Type B pancreatic cell (in vitro differentiated cells): ENCODE measurements around the gene KRTAP10-8. TPM values are rescaled to one million over a fixed set of nuclear protein-coding genes. Genes with fewer than 3 reads are reported as not detected.

Experiments used
- DNase-seq: peaks from one replicate; pipeline ENCODE4 v3.0.0; 2021; ENCODE audit warnings: mixed read lengths; ENCODE audit not compliant: unreplicated experiment; ENCODE audit errors: extremely low spot score
- H3K27ac Mint-ChIP-seq: 2 replicates; pipeline ENCODE4 v1.8.0; 2021; ENCODE audit warnings: mild to moderate bottlenecking, mixed read lengths
- H3K27me3 Mint-ChIP-seq: 2 replicates; pipeline ENCODE4 v1.8.0; 2021; ENCODE audit warnings: mixed read lengths
- H3K36me3 Mint-ChIP-seq: 2 replicates; pipeline ENCODE4 v1.8.0; 2021; ENCODE audit warnings: mixed read lengths
- H3K4me1 Mint-ChIP-seq: one replicate; pipeline ENCODE4 v1.8.0; 2021; ENCODE audit warnings: mixed read lengths; ENCODE audit not compliant: unreplicated experiment
- H3K4me3 Mint-ChIP-seq: 2 replicates; pipeline ENCODE4 v1.8.0; 2021; ENCODE audit warnings: mild to moderate bottlenecking, mixed read lengths
- H3K9me3 Mint-ChIP-seq: 2 replicates; pipeline ENCODE4 v1.8.0; 2021; ENCODE audit warnings: mixed read lengths
- CTCF ChIP-seq: fragments of 200-600 bp; sonication (generic); conservative IDR thresholded peaks from 2 replicates; pipeline ENCODE4 v1.5.0; 2021; ENCODE audit warnings: antibody characterized with exemption, mild to moderate bottlenecking
- total RNA-seq: library from RNA; stranded (reverse); gene quantifications from 2 replicates; pipeline ENCODE4 v1.2.1, GENCODE V29; 2021; ENCODE audit warnings: low replicate concordance

The KRTAP10-8 gene
- total RNA-seq, 1 donor from 2014 or later: not detected

DNA sequence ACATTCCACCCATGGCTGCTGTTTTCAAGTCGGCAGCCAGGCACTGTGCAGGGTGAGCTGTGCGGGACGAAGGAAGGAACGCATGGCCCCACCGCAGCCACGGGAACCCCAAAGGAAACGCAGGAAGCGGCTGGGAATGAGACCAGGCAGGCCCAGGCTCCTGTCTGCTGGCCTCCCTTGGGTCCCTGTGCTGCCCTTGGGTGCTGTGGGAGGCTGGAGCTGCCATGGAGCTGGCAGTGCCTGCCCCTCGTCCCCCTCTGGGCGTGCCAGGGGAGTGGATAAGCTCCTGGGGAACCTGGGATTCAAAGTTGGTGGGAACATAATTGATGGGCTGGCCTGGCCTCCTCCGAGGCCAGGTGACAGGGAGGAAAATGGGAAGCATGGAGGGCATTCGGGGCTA, 43.6 kb upstream of the KRTAP10-8 start:
- H3K4me1 Mint-ChIP-seq: no peaks in the 10 kb centered on the region

GRCh38 chr21:44568667-44569556, 43.0 kb upstream of the KRTAP10-8 start:
- H3K27me3 Mint-ChIP-seq: peaks cover 3% of the 10 kb centered on the region

More for the DNA sequence above, 43.6 kb upstream of the KRTAP10-8 start:
- Mint-ChIP-seq H3K4me3 (no peak overlapping the region), H3K27me3 (peaks cover 3% of the 10 kb centered on the region), H3K36me3 (no peaks in the 10 kb centered on the region), H3K9me3 (peaks cover 5% of the 10 kb centered on the region), H3K27ac (no peak overlapping the region)
- DNase-seq: no peak
- no peak for TF ChIP-seq CTCF

DNA sequence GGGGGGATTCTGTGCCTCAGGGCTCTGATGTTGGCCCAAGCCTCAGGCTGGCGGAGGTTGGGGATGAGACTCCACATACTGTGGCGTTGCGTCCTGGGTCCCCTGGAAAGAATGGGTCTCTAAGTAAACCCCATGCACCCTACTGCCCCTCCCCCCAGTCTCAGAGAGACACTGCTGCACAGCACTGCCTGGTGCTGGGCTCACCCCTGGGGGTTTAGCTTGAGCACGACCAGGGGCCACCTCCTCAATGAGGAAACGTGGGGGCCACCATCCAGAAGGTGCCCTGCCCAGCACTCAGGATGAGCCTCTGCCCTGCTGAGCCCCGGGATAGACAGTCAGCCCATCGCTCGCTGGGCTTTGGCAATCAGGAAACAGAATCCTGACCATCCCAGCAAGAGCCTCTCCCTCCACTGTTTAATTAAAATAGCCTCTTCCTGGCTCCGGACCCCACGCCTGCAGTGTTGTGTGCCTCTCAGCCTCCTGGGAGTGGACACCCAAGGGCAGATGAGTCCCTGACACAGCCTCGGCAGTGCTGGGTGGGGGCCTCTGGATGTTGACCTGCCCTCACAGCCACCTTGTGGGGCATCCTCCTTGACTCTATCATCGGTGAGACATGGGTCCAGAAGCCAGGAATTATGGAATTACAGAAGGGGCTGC, 41.9 kb upstream of the KRTAP10-8 start:
- Mint-ChIP-seq H3K27ac (no peak overlapping the region), H3K36me3 (no peaks in the 10 kb centered on the region), H3K27me3 (peaks cover 3% of the 10 kb centered on the region), H3K4me1 (no peaks in the 10 kb centered on the region), H3K4me3 (no peak overlapping the region), H3K9me3 (peaks cover 5% of the 10 kb centered on the region)
- TF ChIP-seq CTCF: no peak
- no peak for DNase-seq

More at GRCh38 chr21:44568667-44569556, 43.0 kb upstream of the KRTAP10-8 start:
- Mint-ChIP-seq H3K4me3 (no peak overlapping the region), H3K27ac (no peak overlapping the region), H3K36me3 (no peaks in the 10 kb centered on the region), H3K4me1 (no peaks in the 10 kb centered on the region), H3K9me3 (peaks cover 5% of the 10 kb centered on the region)
- no peak for TF ChIP-seq CTCF
- DNase-seq: no peak

GRCh38 chr21:44571296-44571695, 40.6 kb upstream of the KRTAP10-8 start:
- H3K4me3 Mint-ChIP-seq: no peak overlapping the region
- peaks cover 5% of the 10 kb centered on the region for H3K9me3 Mint-ChIP-seq
- H3K36me3 Mint-ChIP-seq: no peaks in the 10 kb centered on the region
- TF ChIP-seq CTCF: no peak
- H3K27me3 Mint-ChIP-seq: peaks cover 3% of the 10 kb centered on the region
- DNase-seq: no peak
- no peak overlapping the region for H3K27ac Mint-ChIP-seq
- no peaks in the 10 kb centered on the region for H3K4me1 Mint-ChIP-seq

- Mint-ChIP-seq H3K36me3 (no peaks in the 10 kb centered on the region), H3K4me1 (no peaks in the 10 kb centered on the region), H3K4me3 (no peak overlapping the region), H3K27me3 (peaks cover 3% of the 10 kb centered on the region), H3K27ac (no peak overlapping the region), H3K9me3 (peaks cover 5% of the 10 kb centered on the region)
- DNase-seq: no peak
- no peak for TF ChIP-seq CTCF
These were observed 39.8 kb upstream of the KRTAP10-8 start for GRCh38 chr21:44571844-44572782.
